Vagina (tissue), 2 donors: ENCODE results near the gene TRAPPC4. TPM values are rescaled to one million over a fixed set of nuclear protein-coding genes. Genes with fewer than 3 reads are reported as not detected.
A peak's percentile ranks its signal among the peaks of the same experiment; 100 is the strongest.
"Not testable (repeated sequence)": the region's sequence is repeated elsewhere in the genome, so short reads cannot be mapped to it uniquely, and the experiment has no call there.

Experiments
- DNase-seq, 2 donors: peaks; one replicate each; pipeline ENCODE4 v3.0.0-alpha.2; 2017; ENCODE audit errors: extremely low spot score in 2 of 2
- H3K27ac ChIP-seq: fragments of 200-600 bp; sonication (generic); one replicate; pipeline ENCODE4 v1.5.1; 2019
- H3K27me3 ChIP-seq: fragments of 200-600 bp; sonication (generic); one replicate; pipeline ENCODE4 v1.5.1; 2019
- H3K36me3 ChIP-seq, 2 donors: fragments of 200-600 bp; sonication (generic); one replicate each; pipeline ENCODE4 v1.5.1; 2017 to 2019
- H3K4me1 ChIP-seq: fragments of 200-600 bp; sonication (generic); one replicate; pipeline ENCODE4 v1.5.1; 2019
- H3K4me3 ChIP-seq, 2 donors: fragments of 200-600 bp; sonication (generic); 1 replicate in 1 of 2; 2 replicates in 1 of 2; pipeline ENCODE4 v1.5.1; 2016 to 2019
- H3K9me3 ChIP-seq: fragments of 200-600 bp; sonication (generic); one replicate; pipeline ENCODE4 v1.5.1; 2019
- CTCF ChIP-seq, 3 experiments: fragments of 450-650 bp in 2 of 3; fragments of 200-600 bp in 1 of 3; sonication (generic) in 1 of 3; IDR thresholded peaks; one replicate each; pipeline ENCODE4 v1.5.1; 2017 to 2019; ENCODE audit warnings: antibody characterized with exemption in 3 of 3, mild to moderate bottlenecking in 2 of 3, moderate library complexity in 2 of 3
- POLR2A ChIP-seq, 2 donors: fragments of 450-650 bp; IDR thresholded peaks; one replicate each; pipeline ENCODE4 v1.6.1; 2017; ENCODE audit warnings: antibody characterized with exemption in 2 of 2, mild to moderate bottlenecking in 2 of 2, moderate library complexity in 2 of 2
- POLR2AphosphoS5 ChIP-seq, 2 donors: sonication (generic); formaldehyde crosslinking; IDR thresholded peaks; one replicate each; pipeline ENCODE4 v1.9.0; 2017; ENCODE audit warnings: antibody characterized with exemption in 2 of 2, mild to moderate bottlenecking in 2 of 2, low read depth in 1 of 2; ENCODE audit not compliant: insufficient read depth in 1 of 2
- intact Hi-C: fragments of 100-400 bp; cut with DNase I; formaldehyde crosslinking; loops from one replicate; pipeline ENCODE4 v1.15.1; 2023
- total RNA-seq: library from RNA; depleted of rRNA; stranded (reverse); fragments of >200 nt; gene quantifications from one replicate; pipeline ENCODE4 v1.2.3, GENCODE V29; 2016

Gene TRAPPC4
- total RNA-seq, 1 donor from 2014 or later = 40.0 TPM

DNA sequence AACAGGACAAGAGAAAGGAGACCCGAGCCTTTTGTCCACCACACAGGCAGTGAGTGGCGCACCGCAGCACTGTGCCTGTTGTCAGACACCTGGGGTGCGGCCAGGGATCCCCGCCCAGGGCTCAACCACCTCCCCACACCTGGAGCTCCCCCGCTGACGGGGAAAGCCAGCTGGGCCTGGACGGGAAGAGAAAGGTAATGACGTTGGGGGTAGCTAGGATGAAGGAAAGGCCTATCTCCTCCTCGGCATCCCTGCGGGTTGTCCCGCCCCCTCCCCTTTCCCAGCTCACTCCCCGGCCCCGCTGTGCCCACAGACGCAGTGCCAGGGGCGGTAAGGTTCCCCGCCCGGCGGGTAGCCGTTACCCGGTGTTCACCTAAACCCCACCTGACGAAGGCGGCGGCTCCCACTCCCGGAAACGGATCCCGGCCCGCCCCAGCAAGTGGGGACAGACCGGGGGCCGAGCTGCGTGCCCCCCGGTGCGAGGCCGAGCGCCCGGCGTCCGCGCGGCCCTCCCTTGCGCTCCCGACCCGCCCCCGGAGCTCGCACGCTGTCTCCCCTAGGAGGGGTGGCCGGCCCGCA, 37.9 kb downstream of the TRAPPC4 start:
- no peaks in the 10 kb centered on the region for H3K27me3 ChIP-seq
- peaks cover 28% of the 10 kb centered on the region for H3K4me1 ChIP-seq

DNA sequence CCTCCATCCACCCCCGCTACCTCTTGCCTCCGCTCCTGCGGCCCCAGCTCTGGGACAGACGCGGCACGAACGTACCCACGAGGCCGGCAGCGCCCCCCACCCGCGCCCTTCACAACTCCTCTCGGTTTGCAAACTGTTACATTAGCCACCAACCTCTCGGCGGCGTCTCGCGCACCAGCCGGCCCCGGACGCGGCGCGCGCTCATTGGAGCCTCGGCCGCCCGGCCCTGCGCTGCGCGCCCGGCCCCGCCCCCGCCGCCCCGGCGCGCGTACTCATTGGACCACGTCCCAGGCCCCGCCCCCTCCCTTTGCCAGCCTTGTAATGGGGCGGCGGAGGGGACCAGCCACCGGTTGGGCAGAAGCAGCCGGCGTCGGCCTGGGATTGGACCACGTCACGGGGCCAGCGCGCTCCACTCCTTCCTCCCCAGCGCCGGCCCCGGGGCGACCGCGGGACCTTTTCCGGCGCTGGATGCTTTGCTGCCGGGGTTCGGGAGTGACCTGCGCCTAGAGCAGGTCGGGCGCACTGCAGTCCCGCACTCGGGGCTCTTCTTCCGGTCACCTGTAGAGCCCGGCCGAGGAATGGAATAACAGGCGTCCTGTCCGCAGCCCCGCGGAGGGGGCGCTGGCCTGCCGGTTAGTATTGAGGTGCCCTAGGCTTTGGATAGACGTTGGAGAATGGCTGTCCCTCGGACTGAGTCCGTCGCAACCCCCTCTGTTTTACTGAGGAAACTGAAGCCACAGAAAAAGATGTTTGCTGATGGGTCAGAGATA, 38.6 kb downstream of the TRAPPC4 start, which contains the start of gene HYOU1:
Gene HYOU1 (minus strand): TSS at position 206 of the 770 bp plus-strand sequence. CDS start 1,045 bp downstream, outside the sequence.
- intact Hi-C loops = no loop called here
- no peaks in the 10 kb centered on the region for H3K27me3 ChIP-seq
- H3K9me3 ChIP-seq = no peaks in the 10 kb centered on the region
- H3K27ac ChIP-seq = peak within 1 kb of the TSS; percentile 72
- peaks cover 0 to 30% of the 10 kb centered on the region in 2 donors for H3K36me3 ChIP-seq
- peak in 1 of 2 donors; percentile 97 for DNase-seq
- peak within 1 kb of the TSS; percentile 83 to 88 for H3K4me3 ChIP-seq
- TF ChIP-seq POLR2AphosphoS5 (IDR thresholded peaks at IDR 0.05; ENCODE audit: insufficient read depth in 1 of 2, low read depth in 1 of 2) (peak; percentile 65 to 81), POLR2A (IDR thresholded peaks at IDR 0.05) (peak in 1 of 2 donors; percentile 79), CTCF (IDR thresholded peaks at IDR 0.05) (no peak)
- H3K4me1 ChIP-seq = peaks cover 28% of the 10 kb centered on the region

More for the DNA sequence above, 37.9 kb downstream of the TRAPPC4 start:
- Histone ChIP-seq H3K27ac (peak overlapping the region; percentile 72), H3K4me3 (peak overlapping the region; percentile 83 to 88), H3K9me3 (no peaks in the 10 kb centered on the region), H3K36me3 (peaks cover 0 to 36% of the 10 kb centered on the region in 2 donors)
- intact Hi-C loops = no loop called here
- TF ChIP-seq POLR2A (IDR thresholded peaks at IDR 0.05) (no peak), POLR2AphosphoS5 (IDR thresholded peaks at IDR 0.05; ENCODE audit: insufficient read depth in 1 of 2, low read depth in 1 of 2) (no peak), CTCF (IDR thresholded peaks at IDR 0.05) (no peak)
- DNase-seq = no peak

- H3K4me1 ChIP-seq = peaks cover 38% of the 10 kb centered on the region
- not testable (repeated sequence) for H3K27me3 ChIP-seq
Observed at GRCh38 chr11:119059128-119059527, 40.6 kb downstream of the TRAPPC4 start.

DNA sequence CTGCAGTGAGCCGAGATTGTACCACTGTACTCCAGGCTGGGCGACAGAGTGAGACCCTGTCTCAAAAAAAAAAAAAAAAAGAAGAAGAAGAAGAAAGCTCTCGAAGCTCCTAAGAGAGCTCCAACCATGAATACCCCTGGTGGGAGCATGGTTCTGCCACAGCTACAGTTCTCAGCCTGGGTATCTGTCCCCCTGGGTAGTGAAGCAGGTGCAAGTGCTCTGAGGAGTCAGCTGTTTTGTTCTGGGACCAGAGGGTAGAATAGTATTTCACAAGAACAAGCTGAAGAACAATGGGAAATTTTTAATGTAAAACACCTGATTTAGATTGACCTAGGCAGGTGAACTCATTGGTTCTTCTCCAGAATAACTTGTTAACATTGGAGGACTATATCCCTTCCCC, 42.7 kb downstream of the TRAPPC4 start:
- Histone ChIP-seq H3K36me3 (no peaks in the 10 kb centered on the region), H3K4me1 (peaks cover 27% of the 10 kb centered on the region), H3K4me3 (no peak overlapping the region), H3K27me3 (no peaks in the 10 kb centered on the region), H3K9me3 (no peaks in the 10 kb centered on the region), H3K27ac (no peak overlapping the region)
- TF ChIP-seq CTCF (IDR thresholded peaks at IDR 0.05) (no peak), POLR2A (IDR thresholded peaks at IDR 0.05) (no peak), POLR2AphosphoS5 (IDR thresholded peaks at IDR 0.05; ENCODE audit: insufficient read depth in 1 of 2, low read depth in 1 of 2) (no peak)
- intact Hi-C loops = no loop called here
- DNase-seq = no peak

More at GRCh38 chr11:119059128-119059527, 40.6 kb downstream of the TRAPPC4 start:
- peaks cover 0 to 11% of the 10 kb centered on the region in 2 donors for H3K36me3 ChIP-seq
- H3K4me3 ChIP-seq, H3K27ac ChIP-seq, intact Hi-C loops, DNase-seq, H3K9me3 ChIP-seq: not testable (repeated sequence)

DNA sequence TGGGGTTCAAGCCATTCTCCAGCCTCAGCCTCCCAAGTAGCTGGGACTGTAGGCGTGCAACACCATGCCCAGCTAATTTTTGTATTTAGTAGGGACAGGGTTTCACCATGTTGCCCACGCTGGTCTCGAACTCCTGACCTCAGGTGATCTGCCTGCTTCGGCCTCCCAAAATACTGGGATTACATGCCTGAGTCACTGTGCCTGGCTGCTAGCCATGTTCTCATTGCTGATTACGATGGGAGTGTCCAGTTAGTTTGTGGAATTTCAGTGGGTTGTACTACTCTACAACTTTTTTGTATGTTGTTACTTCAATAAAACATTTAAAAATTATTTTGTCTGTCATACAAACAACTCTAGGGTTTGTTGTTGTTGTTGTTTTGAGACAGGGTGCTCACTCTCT, 44.2 kb downstream of the TRAPPC4 start:
- TF ChIP-seq POLR2A (IDR thresholded peaks at IDR 0.05) (no peak), CTCF (IDR thresholded peaks at IDR 0.05) (no peak), POLR2AphosphoS5 (IDR thresholded peaks at IDR 0.05; ENCODE audit: insufficient read depth in 1 of 2, low read depth in 1 of 2) (no peak)
- peaks cover 29% of the 10 kb centered on the region for H3K4me1 ChIP-seq
- no peak overlapping the region for H3K27ac ChIP-seq

More for the DNA sequence above, 44.2 kb downstream of the TRAPPC4 start:
- Histone ChIP-seq H3K4me3 (no peak overlapping the region), H3K9me3 (no peaks in the 10 kb centered on the region), H3K27me3 (no peaks in the 10 kb centered on the region), H3K36me3 (no peaks in the 10 kb centered on the region)
- intact Hi-C loops = no loop called here
- no peak for DNase-seq
